SH-SY5Y (cell line): ENCODE measurements around the gene RCAN2.

Source experiments
- GATA2 ChIP-seq: IDR thresholded peaks from 2 replicates; pipeline ENCODE4 v1.6.1; 2011; ENCODE audit warnings: mild to moderate bottlenecking, low read depth, low read length
- GATA3 ChIP-seq: IDR thresholded peaks from 2 replicates; pipeline ENCODE4 v1.6.1; 2011; ENCODE audit warnings: low read depth, mild to moderate bottlenecking, low read length, moderate library complexity

GRCh38 chr6:46244670-46245069 lies 246.6 kb downstream of the RCAN2 start:
- no peak for TF ChIP-seq GATA3
- TF ChIP-seq GATA2 = no peak
